HepG2 (cell line): Measurements from ENCODE around the gene RARS1. TPM values are rescaled to one million over a fixed set of nuclear protein-coding genes. Genes with fewer than 3 reads are reported as not detected.

ENCODE experiments used
- ATAC-seq: fragments of 200-7000 bp; cut with Tn5 transposase; 3 replicates; pipeline ENCODE4 v1.9.1; 2020; ENCODE audit warnings: mild to moderate bottlenecking, moderate library complexity
- BruUV-seq: library from RNA; stranded (reverse); fragments of 400-500 nt; replicated peaks from 2 replicates; lab custom pipeline; 2021; lab: Mats Ljungman, UMichigan
- CTCF ChIA-PET: fragments of 300-600 bp; formaldehyde crosslinking; extraction: SDS; loops from one replicate; lab custom pipeline; 2021; ENCODE audit warnings: low total read pairs, inconsistent platforms, low intra/inter-chr PET ratio; lab: Yijun Ruan, JAX
- POLR2A ChIA-PET: fragments of 350-600 bp; sonication (Branson Sonifier 250); formaldehyde crosslinking; loops from one replicate; lab custom pipeline; 2020; ENCODE audit warnings: antibody characterized with exemption, inconsistent platforms; lab: Yijun Ruan, JAX
- DNase-seq: peaks from one replicate; pipeline ENCODE4 v3.0.0-alpha.2; 2015; ENCODE audit warnings: low spot score
- FAIRE-seq: peaks from 3 replicates; lab custom pipeline; 2011; peaks lifted over from hg19 to GRCh38; lab: Jason Lieb, UNC
- H2AFZ ChIP-seq: one replicate; pipeline ENCODE4 v1.6.1; 2011; ENCODE audit warnings: low read length, inconsistent platforms
- H3K27ac ChIP-seq: fragments of 300-600 bp; 3 replicates; pipeline ENCODE4 v1.8.0; 2011; ENCODE audit warnings: mixed run types, mild to moderate bottlenecking, mixed read lengths, low read length, inconsistent platforms; ENCODE audit not compliant: insufficient read depth; ENCODE audit errors: extremely low read length
- H3K27me3 ChIP-seq, 2 experiments: fragments of 200-600 bp in 1 of 2; 2 replicates in 1 of 2; 3 replicates in 1 of 2; pipeline versions ENCODE4 v1.6.0 to v1.8.0; 2011; ENCODE audit warnings: low read length in 2 of 2, mild to moderate bottlenecking in 2 of 2, moderate library complexity in 2 of 2, inconsistent platforms in 1 of 2; ENCODE audit not compliant: insufficient read depth in 2 of 2, control insufficient read depth in 1 of 2
- H3K36me3 ChIP-seq, 2 experiments: fragments of 200-600 bp in 1 of 2; replicated peaks in 1 of 2; 2 replicates in 1 of 2; 3 replicates in 1 of 2; pipeline versions ENCODE4 v1.5.1 to v1.8.0; 2011; ENCODE audit warnings: low read length in 2 of 2, inconsistent platforms in 1 of 2; ENCODE audit not compliant: insufficient read depth in 2 of 2, control insufficient read depth in 1 of 2
- H3K4me1 ChIP-seq: 2 replicates; pipeline ENCODE4 v1.5.1; 2012; ENCODE audit warnings: low read length, inconsistent platforms; ENCODE audit not compliant: insufficient read depth
- H3K4me2 ChIP-seq: 2 replicates; pipeline ENCODE4 v1.6.0; 2011; ENCODE audit warnings: low read depth, low read length, inconsistent platforms
- H3K4me3 ChIP-seq, 3 experiments: fragments of 200-600 bp in 1 of 3; sonication (generic), shearing (Covaris generic) in 1 of 3; replicated peaks in 1 of 3; 2 replicates each; pipeline ENCODE4 v1.5.1; 2011 to 2016; ENCODE audit warnings: low read length in 3 of 3, inconsistent platforms in 2 of 3, low read depth in 2 of 3, mild to moderate bottlenecking in 2 of 3, control low read depth in 1 of 3, mixed read lengths in 1 of 3; ENCODE audit not compliant: insufficient read depth in 1 of 3
- H3K79me2 ChIP-seq: one replicate; pipeline ENCODE4 v1.6.1; 2011; ENCODE audit warnings: low read length, inconsistent platforms; ENCODE audit not compliant: insufficient read depth
- H3K9ac ChIP-seq: 2 replicates; pipeline ENCODE4 v1.6.0; 2011; ENCODE audit warnings: mild to moderate bottlenecking, low read depth, low read length, inconsistent platforms; ENCODE audit not compliant: insufficient read depth
- H3K9me3 ChIP-seq: 2 replicates; pipeline ENCODE4 v1.5.1; 2012; ENCODE audit warnings: mild to moderate bottlenecking, low read length
- H4K20me1 ChIP-seq: 2 replicates; pipeline ENCODE4 v1.6.0; 2011; ENCODE audit warnings: inconsistent platforms, mild to moderate bottlenecking, low read length, moderate library complexity; ENCODE audit not compliant: insufficient read depth
- ETV5 ChIP-seq: IDR thresholded peaks from 2 replicates; pipeline ENCODE4 v1.6.1; 2018; ENCODE audit warnings: missing biosample characterization, missing genetic modification reagents, inconsistent platforms, borderline replicate concordance
- HOXD1 ChIP-seq: sonication (generic); formaldehyde crosslinking; IDR thresholded peaks from 2 replicates; pipeline ENCODE4 v1.5.0; 2020; ENCODE audit warnings: missing genetic modification reagents
- RFXANK ChIP-seq: IDR thresholded peaks from 2 replicates; pipeline ENCODE4 v1.6.1; 2016
- SP4 ChIP-seq: sonication (generic); formaldehyde crosslinking; IDR thresholded peaks from 2 replicates; pipeline ENCODE4 v1.8.1; 2023; ENCODE audit warnings: mild to moderate bottlenecking, missing genetic modification reagents
- ZNF12 ChIP-seq: sonication (generic); formaldehyde crosslinking; IDR thresholded peaks from 2 replicates; pipeline ENCODE4 v1.5.0; 2020; ENCODE audit warnings: missing genetic modification reagents
- ZNF33B ChIP-seq: sonication (generic); formaldehyde crosslinking; IDR thresholded peaks from 2 replicates; pipeline ENCODE4 v1.5.1; 2020; ENCODE audit warnings: mild to moderate bottlenecking, missing genetic modification reagents
- ZNF343 ChIP-seq: sonication (generic); formaldehyde crosslinking; IDR thresholded peaks from 2 replicates; pipeline ENCODE4 v1.4.0; 2020; ENCODE audit warnings: mild to moderate bottlenecking, missing genetic modification reagents
- ZNF552 ChIP-seq: sonication (generic); formaldehyde crosslinking; IDR thresholded peaks from 2 replicates; pipeline ENCODE4 v1.9.0; 2022; ENCODE audit warnings: missing genetic modification reagents, mild to moderate bottlenecking, borderline replicate concordance
- ZNF607 ChIP-seq: sonication (generic); formaldehyde crosslinking; IDR thresholded peaks from 2 replicates; pipeline ENCODE4 v1.5.1; 2020; ENCODE audit warnings: missing genetic modification reagents, mild to moderate bottlenecking, borderline replicate concordance
- ZNF704 ChIP-seq: sonication (generic); formaldehyde crosslinking; IDR thresholded peaks from 2 replicates; pipeline ENCODE4 v1.8.1; 2023; ENCODE audit warnings: mild to moderate bottlenecking, inconsistent platforms, moderate library complexity, missing genetic modification reagents, borderline replicate concordance
- ZZZ3 ChIP-seq: sonication (generic); formaldehyde crosslinking; IDR thresholded peaks from 2 replicates; pipeline ENCODE4 v1.4.0; 2020; ENCODE audit warnings: missing genetic modification reagents, mild to moderate bottlenecking, borderline replicate concordance
- WGBS: methylation state at CpG from one replicate; pipeline ENCODE4 v1.1.6; 2017; ENCODE audit warnings: low lambda C conversion rate; 5-methylcytosine and 5-hydroxymethylcytosine counted together
- in situ Hi-C: cut with HindIII; loops from 2 replicates; pipeline ENCODE4 v1.10.0; 2017; ENCODE audit warnings: low pct_unique_long_range_greater_than_20kb; ENCODE audit not compliant: extremely low pct_ligation_motif_present
- intact Hi-C: fragments of 100-400 bp; cut with micrococcal nuclease; formaldehyde crosslinking; loops from one replicate; pipeline ENCODE4 v1.10.0; 2022; ENCODE audit not compliant: unreplicated experiment
- polyA plus RNA-seq, 8 experiments: library from polyadenylated mRNA; depleted of rRNA in 3 of 8; stranded (reverse) in 7 of 8; unstranded in 1 of 8; fragments of >200 nt; fragmentation: Illumina TruSeq in 4 of 8; extraction: Trizol in 4 of 8; gene quantifications; 2 replicates each; pipeline versions ENCODE4 v1.2.1 to v1.2.3, GENCODE V29; 2011 to 2016; ENCODE audit warnings: low read depth in 4 of 8, missing spikeins in 1 of 8, mixed read lengths in 1 of 8; ENCODE audit not compliant: insufficient read depth in 1 of 8
- total RNA-seq, 5 experiments: library from RNA; depleted of rRNA; stranded (reverse); fragments of >200 nt; fragmentation: Illumina TruSeq; extraction: Trizol; gene quantifications; 2 replicates each; pipeline ENCODE4 v1.2.3, GENCODE V29; 2016; ENCODE audit warnings: low read depth in 1 of 5
- TF ChIP-seq, protein P1 (sequence below): IDR thresholded peaks from 2 replicates; pipeline ENCODE4 v1.6.1; 2016; ENCODE audit warnings: control low read depth

RARS1 gene
- total and polyA plus RNA-seq, 2 of the 13 experiments (the other 11 are each of a cell fraction or from before 2014, with no cell fraction given): 54.6 to 170 TPM

DNA sequence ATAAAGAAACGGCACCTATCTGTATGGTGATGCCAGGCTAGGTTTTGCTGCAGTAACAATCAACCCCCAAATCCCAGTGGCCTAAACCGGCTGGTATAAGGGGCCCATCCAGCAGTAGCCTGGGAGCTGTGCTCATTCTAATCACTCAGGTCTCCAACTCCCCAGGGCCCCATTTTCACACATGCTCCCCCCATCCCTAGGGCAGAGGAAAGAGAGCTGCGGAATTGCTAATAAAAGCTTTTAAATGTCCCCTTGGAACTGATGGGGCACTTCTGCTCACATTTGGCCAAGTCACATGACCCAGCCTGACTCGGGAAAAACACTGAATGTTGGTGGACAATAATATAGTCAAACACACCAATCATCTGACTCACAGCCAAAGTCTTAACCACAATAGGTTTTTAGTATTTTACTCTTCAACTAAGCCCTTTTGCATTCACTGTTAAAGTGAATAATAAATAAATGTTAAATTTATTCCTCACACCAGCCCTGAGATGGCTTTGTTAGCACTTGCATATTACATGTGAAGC, 44.4 kb downstream of the RARS1 start:
- Histone ChIP-seq H2AFZ (no peak overlapping the region), H3K9me3 (no peaks in the 10 kb centered on the region), H3K4me2 (no peak overlapping the region), H3K4me3 (no peak overlapping the region), H3K4me1 (peaks cover 17% of the 10 kb centered on the region), H3K79me2 (no peaks in the 10 kb centered on the region), H3K36me3 (no peaks in the 10 kb centered on the region), H3K27ac (no peak overlapping the region), H4K20me1 (no peaks in the 10 kb centered on the region), H3K27me3 (peaks cover 0 to 15% of the 10 kb centered on the region in 2 experiments; a peak in 4 of 5 replicates), H3K9ac (no peak overlapping the region)
- TF ChIP-seq RFXANK (CRISPR knock-in tag) (no peak), ZNF12 (peak; percentile 40; the same call in 1 of the 2 replicates)
- in situ Hi-C loops: no loop called here
- ChIA-PET CTCF (no interaction called here), POLR2A (no interaction called here)
- no peak for DNase-seq
- FAIRE-seq: no peak
- 49% methylated on average over 4 of the region's 4 CpGs for WGBS
- BruUV-seq: no TSS peak
- intact Hi-C loops: no loop called here
- no peak for ATAC-seq

DNA sequence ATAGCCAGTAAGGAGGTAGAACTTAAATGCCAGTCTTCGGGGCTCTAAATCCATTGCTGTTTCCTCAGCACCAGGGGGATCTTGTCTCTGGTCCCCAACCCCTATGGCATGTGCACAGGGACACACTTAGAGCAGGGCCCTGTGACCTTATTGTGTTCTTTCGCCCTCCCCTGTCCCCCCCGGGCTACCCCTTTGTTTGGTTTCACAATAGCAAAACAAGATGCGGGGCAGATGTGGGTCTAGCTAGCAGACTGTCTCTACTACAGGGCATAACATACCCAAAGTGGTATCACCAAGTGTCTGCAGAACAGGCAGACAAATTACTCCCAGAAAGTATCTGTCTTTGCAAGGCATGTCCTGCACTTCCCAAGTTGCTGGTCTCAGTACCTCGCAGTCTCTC, 44.9 kb downstream of the RARS1 start:
- WGBS: 44% methylated on average over 5 of the region's 5 CpGs
- in situ Hi-C loops (no loop called here), intact Hi-C loops (no loop called here)
- no peaks in the 10 kb centered on the region for H3K79me2 ChIP-seq
- no peak overlapping the region for H2AFZ ChIP-seq
- H3K4me2 ChIP-seq: no peak overlapping the region
- TF ChIP-seq HOXD1 (CRISPR knock-in tag): no peak
- no peak for TF ChIP-seq ZNF704 (CRISPR knock-in tag)
- no peak for TF ChIP-seq ZZZ3 (CRISPR knock-in tag)
- TF ChIP-seq ZNF552 (CRISPR knock-in tag): no peak
- no peak for TF ChIP-seq ETV5 (CRISPR knock-in tag)
- no peak for TF ChIP-seq ZNF33B (CRISPR knock-in tag)
- TF ChIP-seq ZNF343 (CRISPR knock-in tag): no peak
- TF ChIP-seq ZNF607: no peak
- no peak for TF ChIP-seq SP4 (CRISPR knock-in tag)
- TF ChIP-seq, protein P1, sequence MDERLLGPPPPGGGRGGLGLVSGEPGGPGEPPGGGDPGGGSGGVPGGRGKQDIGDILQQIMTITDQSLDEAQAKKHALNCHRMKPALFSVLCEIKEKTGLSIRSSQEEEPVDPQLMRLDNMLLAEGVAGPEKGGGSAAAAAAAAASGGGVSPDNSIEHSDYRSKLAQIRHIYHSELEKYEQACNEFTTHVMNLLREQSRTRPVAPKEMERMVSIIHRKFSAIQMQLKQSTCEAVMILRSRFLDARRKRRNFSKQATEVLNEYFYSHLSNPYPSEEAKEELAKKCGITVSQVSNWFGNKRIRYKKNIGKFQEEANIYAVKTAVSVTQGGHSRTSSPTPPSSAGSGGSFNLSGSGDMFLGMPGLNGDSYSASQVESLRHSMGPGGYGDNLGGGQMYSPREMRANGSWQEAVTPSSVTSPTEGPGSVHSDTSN: no peak
- no peaks in the 10 kb centered on the region for H4K20me1 ChIP-seq
- CTCF ChIA-PET: no interaction called here
- H3K27me3 ChIP-seq: peaks cover 0 to 15% of the 10 kb centered on the region in 2 experiments; a peak in 4 of 5 replicates
- H3K4me1 ChIP-seq: peaks cover 12% of the 10 kb centered on the region
- H3K4me3 ChIP-seq: no peak overlapping the region
- no TSS peak for BruUV-seq
- H3K36me3 ChIP-seq: no peaks in the 10 kb centered on the region
- H3K27ac ChIP-seq: no peak overlapping the region
- ATAC-seq (no peak), DNase-seq (no peak), FAIRE-seq (no peak)
- H3K9me3 ChIP-seq: no peaks in the 10 kb centered on the region
- H3K9ac ChIP-seq: no peak overlapping the region
- POLR2A ChIA-PET: no interaction called here
